ENCODE data around the gene CACNA1S. TPM values are rescaled to one million over a fixed set of nuclear protein-coding genes. Genes with fewer than 3 reads are reported as not detected.
A peak's percentile ranks its signal among the peaks of the same experiment; 100 is the strongest.

CACNA1S gene
- total and polyA plus RNA-seq, 12 donors: under 0.01 to 0.09 (median 0.05) TPM; not detected in 7

- no peak for ATAC-seq
- intact Hi-C loops (cut with DNase I): no loop called here
- peaks cover 0 to 57% (median 20%) of the 10 kb centered on the region in 7 donors for H3K27me3 ChIP-seq
- H3K36me3 ChIP-seq: no peaks in the 10 kb centered on the region
- DNase-seq: no peak
- 88 to 94% methylated on average over 10 of the region's 10 CpGs for WGBS, 2 donors
- H3K27ac ChIP-seq: no peak overlapping the region
- peaks cover 0 to 10% (median 3%) of the 10 kb centered on the region in 9 donors for H3K4me1 ChIP-seq
- no peak for TF ChIP-seq CTCF (IDR thresholded peaks at IDR 0.05)
- H3K4me3 ChIP-seq: no peak overlapping the region
- H3K9me3 ChIP-seq: no peaks in the 10 kb centered on the region
Measured at GRCh38 chr1:201122321-201122957, 10.2 kb upstream of the CACNA1S start.

GRCh38 chr1:201119206-201120197, 7.3 kb upstream of the CACNA1S start:
- Histone ChIP-seq H3K4me3 (no peak overlapping the region), H3K9me3 (no peaks in the 10 kb centered on the region), H3K4me1 (peaks cover 0 to 12% (median 3%) of the 10 kb centered on the region in 9 donors), H3K36me3 (no peaks in the 10 kb centered on the region), H3K27me3 (peaks cover 0 to 72% (median 31%) of the 10 kb centered on the region in 7 donors), H3K27ac (no peak overlapping the region)
- peak in 8 of 9 donors; percentile 15 to 57 (median 46) for TF ChIP-seq CTCF (IDR thresholded peaks at IDR 0.05)
- ATAC-seq (peak in 5 of 8 donors; percentile 45 to 65 (median 57)), DNase-seq (peak in 1 of 2 donors; percentile 19)
- intact Hi-C loops (cut with DNase I): loop anchor here in 2 of 10 donors (5.0 to 10.0 kb wide), 2 partner anchors 147 to 495 kb away; partner anchors contain the start of gene KIF14 (in 1 of the 2)
- WGBS, 2 donors: 29 to 33% methylated on average over 14 of the region's 14 CpGs

- intact Hi-C loops (cut with DNase I): loop anchor here in 3 of 10 donors (2.0 to 10.0 kb wide), 3 partner anchors 143 to 491 kb away; partner anchors contain the start of gene KIF14 (in 1 of the 3)
- Histone ChIP-seq H3K4me3 (no peak overlapping the region), H3K27ac (no peak overlapping the region), H3K27me3 (peaks cover 0 to 64% (median 46%) of the 10 kb centered on the region in 7 donors), H3K36me3 (no peaks in the 10 kb centered on the region), H3K9me3 (no peaks in the 10 kb centered on the region), H3K4me1 (peaks cover 0 to 19% (median 8%) of the 10 kb centered on the region in 9 donors)
- TF ChIP-seq CTCF (IDR thresholded peaks at IDR 0.05): no peak
- WGBS, 2 donors: 84 to 90% methylated on average over 2 of the region's 2 CpGs
- DNase-seq (no peak), ATAC-seq (no peak)
Measured at GRCh38 chr1:201116091-201116490, 3.9 kb upstream of the CACNA1S start.

GRCh38 chr1:201115390-201115937, 3.2 kb upstream of the CACNA1S start:
- 93 to 97% methylated on average over 25 of the region's 25 CpGs for WGBS, 2 donors

More at GRCh38 chr1:201115390-201115937, 3.2 kb upstream of the CACNA1S start:
- Histone ChIP-seq H3K27me3 (peaks cover 0 to 60% (median 46%) of the 10 kb centered on the region in 7 donors), H3K9me3 (no peaks in the 10 kb centered on the region), H3K36me3 (no peaks in the 10 kb centered on the region), H3K27ac (no peak overlapping the region), H3K4me3 (no peak overlapping the region), H3K4me1 (peaks cover 0 to 19% (median 8%) of the 10 kb centered on the region in 9 donors)
- DNase-seq: no peak
- intact Hi-C loops (cut with DNase I): loop anchor here in 3 of 10 donors (2.0 to 10.0 kb wide), 3 partner anchors 143 to 491 kb away; partner anchors contain the start of gene KIF14 (in 1 of the 3)
- ATAC-seq: no peak
- no peak for TF ChIP-seq CTCF (IDR thresholded peaks at IDR 0.05)
